Right ventricle myocardium inferior (tissue), 1 donor: Measurements from ENCODE around the gene ARSJ. TPM values are rescaled to one million over a fixed set of nuclear protein-coding genes. Genes with fewer than 3 reads are reported as not detected.
"Not testable (repeated sequence)": the region's sequence is repeated elsewhere in the genome, so short reads cannot be mapped to it uniquely, and the experiment has no call there.

ENCODE experiments used
- ATAC-seq: fragments of 200-7000 bp; cut with Tn5 transposase; one replicate; pipeline ENCODE4 v1.9.1; 2020; ENCODE audit warnings: mild to moderate bottlenecking, moderate library complexity
- DNase-seq: peaks from one replicate; pipeline ENCODE4 v3.0.0; 2021; ENCODE audit errors: missing footprints
- intact Hi-C: fragments of 100-400 bp; cut with DNase I; formaldehyde crosslinking; loops from one replicate; pipeline ENCODE4 v1.11.0; 2022
- total RNA-seq: library from RNA; stranded (reverse); fragmentation: NEBNext Ultra II Directional; extraction: Animal tissue kit (Norgen Biotek cat#: 25700); gene quantifications from one replicate; pipeline ENCODE4 v1.2.1, GENCODE V29; 2021
- donor health status: DM: no; HTN: yes; CAD: no; lungs with severe emphysema.

Gene ARSJ
- total RNA-seq, 1 donor from 2014 or later, result 0.54 TPM

GRCh38 chr4:113962719-113963265 lies 16.7 kb downstream of the ARSJ start:
- intact Hi-C loops, result no loop called here
- no peak for ATAC-seq
- no peak for DNase-seq

- intact Hi-C loops, result no loop called here
- no peak for DNase-seq
- no peak for ATAC-seq
Measured at GRCh38 chr4:113962016-113962347, 17.5 kb downstream of the ARSJ start.

- DNase-seq (no peak), ATAC-seq (no peak)
- intact Hi-C loops, result no loop called here
Measured at GRCh38 chr4:113960684-113961321, 18.6 kb downstream of the ARSJ start.

- no peak for DNase-seq
- ATAC-seq, result no peak
- intact Hi-C loops, result loop anchor here (10.0 kb wide), 1 partner anchor 425 kb away; no protein-coding TSS in a partner anchor
Measured at GRCh38 chr4:113959539-113959937, 19.9 kb downstream of the ARSJ start.

GRCh38 chr4:113958766-113959538 lies 20.5 kb downstream of the ARSJ start:
- DNase-seq, result no peak
- intact Hi-C loops, result loop anchor here (10.0 kb wide), 1 partner anchor 426 kb away; no protein-coding TSS in a partner anchor
- no peak for ATAC-seq

GRCh38 chr4:113957956-113958355 lies 21.5 kb downstream of the ARSJ start:
- DNase-seq (no peak), ATAC-seq (no peak)
- intact Hi-C loops, result loop anchor here (10.0 kb wide), 1 partner anchor 427 kb away; no protein-coding TSS in a partner anchor

GRCh38 chr4:113955948-113956347 lies 23.5 kb downstream of the ARSJ start:
- DNase-seq, result no peak
- intact Hi-C loops, result loop anchor here (10.0 kb wide), 1 partner anchor 429 kb away; no protein-coding TSS in a partner anchor
- no peak for ATAC-seq

GRCh38 chr4:113955411-113955810 lies 24.0 kb downstream of the ARSJ start:
- intact Hi-C loops, result loop anchor here (10.0 kb wide), 1 partner anchor 429 kb away; no protein-coding TSS in a partner anchor
- ATAC-seq (no peak), DNase-seq (no peak)

GRCh38 chr4:113953888-113954287 lies 25.6 kb downstream of the ARSJ start:
- DNase-seq, result no peak
- ATAC-seq, result no peak
- intact Hi-C loops, result loop anchor here (5.0 to 10.0 kb wide), 2 partner anchors 118 to 431 kb away; no protein-coding TSS in a partner anchor

GRCh38 chr4:113952452-113953029 lies 26.9 kb downstream of the ARSJ start:
- ATAC-seq (peak; percentile 57), DNase-seq (no peak)
- intact Hi-C loops, result loop anchor here (5.0 to 10.0 kb wide), 2 partner anchors 120 to 432 kb away; no protein-coding TSS in a partner anchor

- ATAC-seq (peak; percentile 85), DNase-seq (no peak)
- intact Hi-C loops, result loop anchor here (5.0 to 10.0 kb wide), 2 partner anchors 121 to 434 kb away; no protein-coding TSS in a partner anchor
Measured at GRCh38 chr4:113951263-113951662, 28.2 kb downstream of the ARSJ start.

- ATAC-seq (no peak), DNase-seq (no peak)
- intact Hi-C loops, result loop anchor here (5.0 to 10.0 kb wide), 2 partner anchors 122 to 435 kb away; no protein-coding TSS in a partner anchor
Measured at GRCh38 chr4:113950207-113950606, 29.2 kb downstream of the ARSJ start.

- DNase-seq (no peak), ATAC-seq (no peak)
- intact Hi-C loops, result no loop called here
Measured at GRCh38 chr4:113947484-113947883, 32.0 kb downstream of the ARSJ start.

GRCh38 chr4:113945906-113946305 lies 33.5 kb downstream of the ARSJ start:
- ATAC-seq (no peak), DNase-seq (no peak)
- intact Hi-C loops, result no loop called here

GRCh38 chr4:113943863-113944262 lies 35.6 kb downstream of the ARSJ start:
- ATAC-seq (no peak), DNase-seq (no peak)
- intact Hi-C loops, result no loop called here

- no peak for ATAC-seq
- no peak for DNase-seq
- intact Hi-C loops, result no loop called here
Measured at GRCh38 chr4:113943085-113943484, 36.4 kb downstream of the ARSJ start.

- DNase-seq (no peak), ATAC-seq (no peak)
- intact Hi-C loops, result no loop called here
Measured at GRCh38 chr4:113941836-113942235, 37.6 kb downstream of the ARSJ start.

GRCh38 chr4:113940103-113940502 lies 39.3 kb downstream of the ARSJ start:
- intact Hi-C loops, DNase-seq, ATAC-seq: not testable (repeated sequence)

- no peak for ATAC-seq
- intact Hi-C loops, result no loop called here
Measured at GRCh38 chr4:113935190-113935589, 44.3 kb downstream of the ARSJ start.

More at GRCh38 chr4:113935190-113935589, 44.3 kb downstream of the ARSJ start:
- DNase-seq, result no peak
